Measurements from ENCODE around the gene WDR64.

Gene WDR64

GRCh38 chr1:241751524-241751923, 99.4 kb downstream of the WDR64 start:
- H3K4me3 ChIP-seq (ENCODE audit: low read depth, low read length) = no peak overlapping the region
- TF ChIP-seq CTCF (IDR thresholded peaks at IDR 0.05; ENCODE audit: low read depth, low read length) = no peak

GRCh38 chr1:241762713-241763339, 110.7 kb downstream of the WDR64 start:
- no peak overlapping the region for H3K4me3 ChIP-seq (ENCODE audit: low read depth, low read length)
- TF ChIP-seq CTCF (IDR thresholded peaks at IDR 0.05; ENCODE audit: low read depth, low read length) = no peak

- H3K4me3 ChIP-seq (ENCODE audit: low read depth, low read length) = no peak overlapping the region
- TF ChIP-seq CTCF (IDR thresholded peaks at IDR 0.05; ENCODE audit: low read depth, low read length) = no peak
These were observed 113.3 kb downstream of the WDR64 start for GRCh38 chr1:241765390-241765789.

GRCh38 chr1:241767737-241768136, 115.7 kb downstream of the WDR64 start:
- no peak overlapping the region for H3K4me3 ChIP-seq (ENCODE audit: low read depth, low read length)
- no peak for TF ChIP-seq CTCF (IDR thresholded peaks at IDR 0.05; ENCODE audit: low read depth, low read length)

- no peak overlapping the region for H3K4me3 ChIP-seq (ENCODE audit: low read depth, low read length)
- no peak for TF ChIP-seq CTCF (IDR thresholded peaks at IDR 0.05; ENCODE audit: low read depth, low read length)
These were observed 118.0 kb downstream of the WDR64 start for GRCh38 chr1:241770115-241770514.

- TF ChIP-seq CTCF (IDR thresholded peaks at IDR 0.05; ENCODE audit: low read depth, low read length) = no peak
- H3K4me3 ChIP-seq (ENCODE audit: low read depth, low read length) = no peak overlapping the region
These were observed 119.0 kb downstream of the WDR64 start for GRCh38 chr1:241771117-241771516.

GRCh38 chr1:241772932-241773500, 120.9 kb downstream of the WDR64 start:
- H3K4me3 ChIP-seq (ENCODE audit: low read depth, low read length) = no peak overlapping the region
- no peak for TF ChIP-seq CTCF (IDR thresholded peaks at IDR 0.05; ENCODE audit: low read depth, low read length)
